IPS-11a (cell line): ENCODE results near the gene ANKRD31.
"Not testable (repeated sequence)": the region's sequence is repeated elsewhere in the genome, so short reads cannot be mapped to it uniquely, and the experiment has no call there.

Experiments used
- H3K4me3 ChIP-seq: one replicate; pipeline ENCODE4 v1.5.1; 2013; ENCODE audit warnings: low read depth, low read length, control low read depth

The ANKRD31 gene

GRCh38 chr5:75156585-75156984 is 80.1 kb downstream of the ANKRD31 start:
- no peak overlapping the region for H3K4me3 ChIP-seq

- H3K4me3 ChIP-seq: no peak overlapping the region
Observed at GRCh38 chr5:75152860-75153259, 83.8 kb downstream of the ANKRD31 start.

- no peak overlapping the region for H3K4me3 ChIP-seq
Observed at GRCh38 chr5:75148051-75148450, 88.6 kb downstream of the ANKRD31 start.

- H3K4me3 ChIP-seq: no peak overlapping the region
Observed at GRCh38 chr5:75142566-75143136, 94.0 kb downstream of the ANKRD31 start.

GRCh38 chr5:75140277-75140676 is 96.4 kb downstream of the ANKRD31 start:
- H3K4me3 ChIP-seq: no peak overlapping the region

- no peak overlapping the region for H3K4me3 ChIP-seq
Observed at GRCh38 chr5:75138689-75139088, 98.0 kb downstream of the ANKRD31 start.

GRCh38 chr5:75130818-75131349 is 105.8 kb downstream of the ANKRD31 start:
- H3K4me3 ChIP-seq: no peak overlapping the region

GRCh38 chr5:75116856-75117255 is 119.8 kb downstream of the ANKRD31 start:
- no peak overlapping the region for H3K4me3 ChIP-seq

- H3K4me3 ChIP-seq: not testable (repeated sequence)
Observed at GRCh38 chr5:75114311-75114710, 122.4 kb downstream of the ANKRD31 start.

GRCh38 chr5:75113354-75114113 is 123.1 kb downstream of the ANKRD31 start:
- H3K4me3 ChIP-seq: no peak overlapping the region

GRCh38 chr5:75108931-75109596 is 127.6 kb downstream of the ANKRD31 start:
- no peak overlapping the region for H3K4me3 ChIP-seq

GRCh38 chr5:75108515-75108914 is 128.2 kb downstream of the ANKRD31 start:
- H3K4me3 ChIP-seq: no peak overlapping the region

GRCh38 chr5:75095956-75096355 is 140.7 kb downstream of the ANKRD31 start:
- not testable (repeated sequence) for H3K4me3 ChIP-seq

- H3K4me3 ChIP-seq: no peak overlapping the region
Observed at GRCh38 chr5:75091597-75091996, 145.1 kb downstream of the ANKRD31 start.

- H3K4me3 ChIP-seq: no peak overlapping the region
Observed at GRCh38 chr5:75089662-75090061, 147.0 kb downstream of the ANKRD31 start.

GRCh38 chr5:75089137-75089536 is 147.5 kb downstream of the ANKRD31 start:
- no peak overlapping the region for H3K4me3 ChIP-seq

GRCh38 chr5:75088648-75089047 is 148.0 kb downstream of the ANKRD31 start:
- H3K4me3 ChIP-seq: no peak overlapping the region

- no peak overlapping the region for H3K4me3 ChIP-seq
Observed at GRCh38 chr5:75081510-75081909, 155.2 kb downstream of the ANKRD31 start.

- not testable (repeated sequence) for H3K4me3 ChIP-seq
Observed at GRCh38 chr5:75079346-75079745, 157.3 kb downstream of the ANKRD31 start.

- no peak overlapping the region for H3K4me3 ChIP-seq
Observed at GRCh38 chr5:75078027-75078426, 158.7 kb downstream of the ANKRD31 start.

GRCh38 chr5:75072061-75072460 is 164.6 kb downstream of the ANKRD31 start:
- no peak overlapping the region for H3K4me3 ChIP-seq

GRCh38 chr5:75071100-75071499 is 165.6 kb downstream of the ANKRD31 start:
- no peak overlapping the region for H3K4me3 ChIP-seq
